Measurements from ENCODE around the gene PRF1.
"Not testable (repeated sequence)": the region's sequence is repeated elsewhere in the genome, so short reads cannot be mapped to it uniquely, and the experiment has no call there.

PRF1 gene

GRCh38 chr10:70617798-70618568 lies 15.4 kb upstream of the PRF1 start:
- DNase-seq = no peak

- no peak for DNase-seq
Observed at GRCh38 chr10:70616761-70617160, 14.2 kb upstream of the PRF1 start.

- DNase-seq = peak; percentile 40
Observed at GRCh38 chr10:70615784-70616522, 13.4 kb upstream of the PRF1 start.

- no peak for DNase-seq
Observed at GRCh38 chr10:70615211-70615610, 12.7 kb upstream of the PRF1 start.

- not testable (repeated sequence) for DNase-seq
Observed at GRCh38 chr10:70614364-70614763, 11.8 kb upstream of the PRF1 start.

GRCh38 chr10:70613941-70614340 lies 11.4 kb upstream of the PRF1 start:
- no peak for DNase-seq

- no peak for DNase-seq
Observed at GRCh38 chr10:70607936-70608335, 5.4 kb upstream of the PRF1 start.

GRCh38 chr10:70605161-70605560 lies 2.6 kb upstream of the PRF1 start:
- no peak for DNase-seq

GRCh38 chr10:70604106-70604505 lies 1.6 kb upstream of the PRF1 start:
- no peak for DNase-seq

- DNase-seq = no peak
Observed at GRCh38 chr10:70603449-70603801, 884 bp upstream of the PRF1 start.

- peak; percentile 62 for DNase-seq
Observed at GRCh38 chr10:70601746-70602145, 795 bp downstream of the PRF1 start.

GRCh38 chr10:70600512-70601395 lies 1.8 kb downstream of the PRF1 start:
- peak; percentile 44 for DNase-seq

GRCh38 chr10:70599791-70600190 lies 2.8 kb downstream of the PRF1 start:
- no peak for DNase-seq

GRCh38 chr10:70599319-70599718 lies 3.2 kb downstream of the PRF1 start:
- DNase-seq = no peak

- DNase-seq = no peak
Observed at GRCh38 chr10:70598857-70599295, 3.7 kb downstream of the PRF1 start.

GRCh38 chr10:70597856-70598815 lies 4.4 kb downstream of the PRF1 start:
- no peak for DNase-seq

- DNase-seq = no peak
Observed at GRCh38 chr10:70596860-70597809, 5.4 kb downstream of the PRF1 start.

GRCh38 chr10:70596110-70596798 lies 6.3 kb downstream of the PRF1 start:
- no peak for DNase-seq

GRCh38 chr10:70595566-70596016 lies 7.0 kb downstream of the PRF1 start:
- DNase-seq = no peak

- DNase-seq = no peak
Observed at GRCh38 chr10:70594161-70594560, 8.4 kb downstream of the PRF1 start.

Measured in hematopoietic multipotent progenitor cell treated with erythropoietin and hydrocortisone succinate and interleukin-3 and kit ligand, for 4 days (in vitro differentiated cells).